Tibial nerve (tissue), 4 donors: ENCODE measurements around the gene GPR42. TPM values are rescaled to one million over a fixed set of nuclear protein-coding genes. Genes with fewer than 3 reads are reported as not detected.

Source experiments
- DNase-seq, 2 donors: peaks; one replicate each; pipeline ENCODE4 v3.0.0-alpha.2; 2019; ENCODE audit warnings: low spot score in 2 of 2
- H3K27ac ChIP-seq, 4 donors: fragments of 200-600 bp; sonication (generic) in 3 of 4; one replicate each; pipeline ENCODE4 v1.5.1; 2017 to 2019; ENCODE audit warnings: mild to moderate bottlenecking in 1 of 4
- H3K27me3 ChIP-seq, 2 donors: fragments of 200-600 bp; sonication (generic) in 1 of 2; one replicate each; pipeline versions ENCODE4 v1.5.1 to v1.6.0; 2017 to 2019
- H3K36me3 ChIP-seq, 3 donors: fragments of 200-600 bp; sonication (generic); one replicate each; pipeline ENCODE4 v1.5.1; 2018 to 2019
- H3K4me1 ChIP-seq, 4 donors: fragments of 200-600 bp; sonication (generic) in 3 of 4; one replicate each; pipeline ENCODE4 v1.5.1; 2017 to 2019
- H3K4me3 ChIP-seq, 4 donors: fragments of 200-600 bp; sonication (generic) in 3 of 4; one replicate each; pipeline ENCODE4 v1.5.1; 2017 to 2019; ENCODE audit warnings: mild to moderate bottlenecking in 1 of 4, moderate library complexity in 1 of 4
- H3K9me3 ChIP-seq, 4 donors: fragments of 200-600 bp; sonication (generic) in 3 of 4; one replicate each; pipeline ENCODE4 v1.5.1; 2017 to 2019
- CTCF ChIP-seq, 5 experiments: fragments of 200-600 bp in 3 of 5; fragments of 450-650 bp in 2 of 5; sonication (generic) in 3 of 5; IDR thresholded peaks; one replicate each; pipeline ENCODE4 v1.5.1; 2016 to 2019; ENCODE audit warnings: antibody characterized with exemption in 5 of 5, mild to moderate bottlenecking in 3 of 5, moderate library complexity in 2 of 5
- EP300 ChIP-seq, 2 donors: sonication (generic); formaldehyde crosslinking; IDR thresholded peaks; one replicate each; pipeline ENCODE4 v1.6.1; 2017; ENCODE audit warnings: antibody characterized with exemption in 2 of 2, mild to moderate bottlenecking in 1 of 2
- POLR2A ChIP-seq, 2 donors: fragments of 450-650 bp; IDR thresholded peaks; one replicate each; pipeline ENCODE4 v1.6.1; 2017; ENCODE audit warnings: antibody characterized with exemption in 2 of 2, mild to moderate bottlenecking in 2 of 2, moderate library complexity in 2 of 2
- WGBS, 2 donors: methylation state at CpG; one replicate each; pipeline ENCODE4 v1.1.5; 2018; 5-methylcytosine and 5-hydroxymethylcytosine counted together
- total RNA-seq, 4 donors: library from RNA; depleted of rRNA; stranded (reverse); fragments of >200 nt; gene quantifications; one replicate each; pipeline ENCODE4 v1.1.0, GENCODE V29; 2016

GPR42 gene, protein sequence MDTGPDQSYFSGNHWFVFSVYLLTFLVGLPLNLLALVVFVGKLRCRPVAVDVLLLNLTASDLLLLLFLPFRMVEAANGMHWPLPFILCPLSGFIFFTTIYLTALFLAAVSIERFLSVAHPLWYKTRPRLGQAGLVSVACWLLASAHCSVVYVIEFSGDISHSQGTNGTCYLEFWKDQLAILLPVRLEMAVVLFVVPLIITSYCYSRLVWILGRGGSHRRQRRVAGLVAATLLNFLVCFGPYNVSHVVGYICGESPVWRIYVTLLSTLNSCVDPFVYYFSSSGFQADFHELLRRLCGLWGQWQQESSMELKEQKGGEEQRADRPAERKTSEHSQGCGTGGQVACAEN
- total RNA-seq = not detected

- Histone ChIP-seq H3K4me3 (no peak within 1 kb of the TSS), H3K36me3 (no peaks in the 10 kb centered on the region), H3K27ac (no peak within 1 kb of the TSS), H3K4me1 (no peaks in the 10 kb centered on the region), H3K27me3 (no peaks in the 10 kb centered on the region), H3K9me3 (peaks cover 0 to 3% (median 0%) of the 10 kb centered on the region in 4 donors)
- DNase-seq = no peak
- TF ChIP-seq CTCF (IDR thresholded peaks at IDR 0.05) (no peak), EP300 (IDR thresholded peaks at IDR 0.05) (no peak), POLR2A (IDR thresholded peaks at IDR 0.05) (no peak)
- 78 to 84% methylated on average over 7 of the region's 8 CpGs for WGBS, 2 donors
These were observed at the start of gene GPR42 for GRCh38 chr19:35370722-35371121. Gene GPR42, plus strand, starts transcription at chr19:35371068. Its CDS starts 292 bp downstream, at chr19:35371360.

DNA sequence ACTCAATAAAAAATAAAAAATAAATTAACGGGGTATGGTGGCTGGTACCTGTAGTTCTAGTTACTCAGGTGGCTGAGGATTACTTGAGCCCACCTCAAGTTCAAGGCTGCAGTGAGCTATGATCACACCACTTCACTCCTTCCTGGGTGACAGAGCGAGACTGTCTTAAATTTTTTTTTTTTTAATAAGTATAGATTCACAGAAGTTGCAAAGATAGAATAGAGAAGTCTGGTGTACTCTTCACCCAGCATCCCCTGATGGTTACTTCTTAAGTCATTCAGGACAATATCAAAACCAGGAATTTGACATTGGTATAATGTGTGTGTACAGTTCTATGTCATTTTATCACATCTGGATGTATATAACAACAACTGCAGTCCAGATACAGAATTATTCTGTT lies 49.6 kb upstream of the GPR42 start:
- no peak for TF ChIP-seq CTCF (IDR thresholded peaks at IDR 0.05)
- no peak for TF ChIP-seq EP300 (IDR thresholded peaks at IDR 0.05)
- TF ChIP-seq POLR2A (IDR thresholded peaks at IDR 0.05) = no peak
- H3K27me3 ChIP-seq = no peaks in the 10 kb centered on the region
- no peaks in the 10 kb centered on the region for H3K36me3 ChIP-seq
- no peak overlapping the region for H3K4me3 ChIP-seq
- peaks cover 0 to 9% (median 2%) of the 10 kb centered on the region in 4 donors for H3K4me1 ChIP-seq
- no peak for DNase-seq
- no peak overlapping the region for H3K27ac ChIP-seq
- peaks cover 0 to 4% (median 0%) of the 10 kb centered on the region in 4 donors for H3K9me3 ChIP-seq
- WGBS, 2 donors = 84 to 89% methylated on average over 2 of the region's 2 CpGs

GRCh38 chr19:35322014-35322413 lies 48.9 kb upstream of the GPR42 start:
- DNase-seq = no peak
- Histone ChIP-seq H3K27ac (no peak overlapping the region), H3K9me3 (peaks cover 0 to 4% (median 0%) of the 10 kb centered on the region in 4 donors), H3K4me1 (peaks cover 0 to 9% (median 2%) of the 10 kb centered on the region in 4 donors), H3K4me3 (no peak overlapping the region), H3K27me3 (no peaks in the 10 kb centered on the region), H3K36me3 (no peaks in the 10 kb centered on the region)
- no peak for TF ChIP-seq CTCF (IDR thresholded peaks at IDR 0.05)
- TF ChIP-seq POLR2A (IDR thresholded peaks at IDR 0.05) = no peak
- 92 to 93% methylated on average over 9 of the region's 9 CpGs for WGBS, 2 donors

GRCh38 chr19:35327642-35328041 lies 43.2 kb upstream of the GPR42 start:
- Histone ChIP-seq H3K27me3 (no peaks in the 10 kb centered on the region), H3K4me3 (no peak overlapping the region), H3K9me3 (no peaks in the 10 kb centered on the region), H3K36me3 (no peaks in the 10 kb centered on the region), H3K27ac (no peak overlapping the region), H3K4me1 (no peaks in the 10 kb centered on the region)
- 71 to 75% methylated on average over 4 of the region's 4 CpGs for WGBS, 2 donors
- no peak for DNase-seq
- TF ChIP-seq POLR2A (IDR thresholded peaks at IDR 0.05) (no peak), EP300 (IDR thresholded peaks at IDR 0.05) (no peak), CTCF (IDR thresholded peaks at IDR 0.05) (no peak)

DNA sequence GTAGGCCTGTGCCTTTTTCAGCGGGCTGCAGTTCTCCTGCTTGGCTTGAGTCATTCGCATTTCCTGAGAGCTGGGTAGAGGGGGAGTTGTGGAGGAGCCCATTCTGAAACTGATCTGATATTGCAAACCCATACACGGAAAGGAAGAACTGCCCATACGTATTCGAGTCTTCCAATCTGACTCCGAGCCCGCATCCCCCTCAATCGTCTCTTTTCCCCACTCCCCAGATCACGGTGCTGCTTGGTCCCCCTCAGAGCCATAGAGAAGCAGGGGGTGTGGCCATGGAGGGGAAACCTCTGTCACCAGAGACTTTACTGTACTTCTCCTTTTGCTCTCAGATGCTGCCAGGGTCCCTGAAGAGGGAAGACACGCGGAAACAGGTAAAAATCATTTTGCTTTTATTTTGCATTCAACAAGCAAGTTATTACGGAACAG lies 42.0 kb upstream of the GPR42 start, which contains the start of gene CD22:
Gene CD22, plus strand, starts transcription at position 337 of the 435 bp plus-strand sequence. CDS start 2,854 bp downstream, outside the sequence.
- H3K36me3 ChIP-seq = no peaks in the 10 kb centered on the region
- DNase-seq = no peak
- H3K4me1 ChIP-seq = no peaks in the 10 kb centered on the region
- H3K9me3 ChIP-seq = no peaks in the 10 kb centered on the region
- 82 to 83% methylated on average over 12 of the region's 12 CpGs for WGBS, 2 donors
- no peak for TF ChIP-seq POLR2A (IDR thresholded peaks at IDR 0.05)
- no peak for TF ChIP-seq EP300 (IDR thresholded peaks at IDR 0.05)
- no peak for TF ChIP-seq CTCF (IDR thresholded peaks at IDR 0.05)
- no peaks in the 10 kb centered on the region for H3K27me3 ChIP-seq
- H3K27ac ChIP-seq = peak within 1 kb of the TSS in 1 of 4 donors; percentile 65
- peak within 1 kb of the TSS in 1 of 4 donors; percentile 36 for H3K4me3 ChIP-seq
